ENCODE data around the gene UBE2D1. TPM values are rescaled to one million over a fixed set of nuclear protein-coding genes. Genes with fewer than 3 reads are reported as not detected.
A peak's percentile ranks its signal among the peaks of the same experiment; 100 is the strongest.

The UBE2D1 gene
- total and polyA plus RNA-seq, 2 of the 4 experiments (the other 2 are of a cell fraction) = 9.1 to 9.7 TPM

DNA sequence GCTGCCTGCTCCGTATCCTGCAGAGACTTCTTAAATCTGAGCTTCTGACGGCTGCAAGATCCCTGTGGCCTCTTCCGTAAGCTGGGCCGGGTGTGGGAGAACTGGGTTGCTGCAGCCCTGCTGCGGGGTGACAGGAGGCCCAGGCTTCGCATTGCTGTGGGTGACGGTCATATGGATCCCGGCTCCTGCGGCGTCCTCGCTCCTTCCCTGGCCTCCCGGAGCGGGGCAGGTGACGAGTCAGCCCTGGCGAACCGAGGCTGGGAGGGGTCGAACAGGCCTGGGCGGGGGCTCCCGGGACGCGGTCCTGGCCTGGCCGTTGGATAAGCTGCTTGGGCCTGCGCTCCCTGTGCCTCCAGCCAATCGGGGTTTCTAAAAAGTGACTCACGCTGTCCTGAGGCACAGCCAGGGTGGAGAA is 7.8 kb upstream of the UBE2D1 start:
- no peaks in the 10 kb centered on the region for H3K79me1 ChIP-seq (ENCODE audit: low read depth in 1 of 2, low read length in 2 of 2)
- H2AK5ac ChIP-seq (ENCODE audit: low read depth, low read length) = no peak overlapping the region
- ATAC-seq (ENCODE audit: low read depth) = peak; percentile 70
- H3K56ac ChIP-seq (ENCODE audit: extremely low read depth, insufficient read depth, low read length) = no peak overlapping the region
- H4K5ac ChIP-seq (ENCODE audit: low read depth, low read length) = no peak overlapping the region
- H2BK5ac ChIP-seq (ENCODE audit: low read depth, low read length, poor library complexity, severe bottlenecking) = no peak overlapping the region
- H3K27me3 ChIP-seq (ENCODE audit: control insufficient read depth, insufficient read depth, low read length) = peaks cover 5% of the 10 kb centered on the region
- intact Hi-C loops (cut with micrococcal nuclease) = no loop called here
- H3K4ac ChIP-seq (ENCODE audit: low read depth, low read length) = no peak overlapping the region
- no peak overlapping the region for H2BK20ac ChIP-seq (ENCODE audit: low read depth, low read length)
- no peak overlapping the region; the same call in 1 of the 2 replicates for H3K4me2 ChIP-seq (ENCODE audit: low read depth, low read length)
- H3K9me1 ChIP-seq (ENCODE audit: insufficient read depth, low read length) = no peaks in the 10 kb centered on the region
- no peaks in the 10 kb centered on the region for H3K4me1 ChIP-seq (ENCODE audit: control insufficient read depth, insufficient read depth, low read length)
- no peak overlapping the region for H2AK9ac ChIP-seq (replicated peaks; ENCODE audit: low read depth, low read length, poor library complexity)
- no peak overlapping the region for H4K91ac ChIP-seq (ENCODE audit: insufficient read depth, low read depth, low read length)
- CTCF ChIA-PET = no interaction called here
- H3K36me3 ChIP-seq (ENCODE audit: control insufficient read depth, insufficient read depth, low read length) = no peaks in the 10 kb centered on the region
- H3K14ac ChIP-seq (replicated peaks; ENCODE audit: low read depth, low read length) = no peak overlapping the region
- no peak overlapping the region for H2BK15ac ChIP-seq (ENCODE audit: low read depth, low read length)
- TF ChIP-seq MAFK (IDR thresholded peaks at IDR 0.05; ENCODE audit: low read depth, low read length) (no peak), RAD21 (IDR thresholded peaks at IDR 0.05; ENCODE audit: low read length) (no peak), NFE2L2 (IDR thresholded peaks at IDR 0.05; ENCODE audit: low read depth, low read length) (no peak), FOS (IDR thresholded peaks at IDR 0.05; ENCODE audit: low read depth, low read length) (no peak), POLR2A (IDR thresholded peaks at IDR 0.05; ENCODE audit: low read depth, low read length) (no peak), RCOR1 (IDR thresholded peaks at IDR 0.05; ENCODE audit: insufficient replicate concordance, low read length) (no peak), CHD1 (IDR thresholded peaks at IDR 0.05; ENCODE audit: low read depth, low read length) (no peak), SMC3 (IDR thresholded peaks at IDR 0.05; ENCODE audit: low read depth, low read length) (no peak)
- TF ChIP-seq, protein P1, sequence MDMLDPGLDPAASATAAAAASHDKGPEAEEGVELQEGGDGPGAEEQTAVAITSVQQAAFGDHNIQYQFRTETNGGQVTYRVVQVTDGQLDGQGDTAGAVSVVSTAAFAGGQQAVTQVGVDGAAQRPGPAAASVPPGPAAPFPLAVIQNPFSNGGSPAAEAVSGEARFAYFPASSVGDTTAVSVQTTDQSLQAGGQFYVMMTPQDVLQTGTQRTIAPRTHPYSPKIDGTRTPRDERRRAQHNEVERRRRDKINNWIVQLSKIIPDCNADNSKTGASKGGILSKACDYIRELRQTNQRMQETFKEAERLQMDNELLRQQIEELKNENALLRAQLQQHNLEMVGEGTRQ (IDR thresholded peaks at IDR 0.05; ENCODE audit: low read depth, low read length) = no peak
- TF ChIP-seq, protein P2, sequence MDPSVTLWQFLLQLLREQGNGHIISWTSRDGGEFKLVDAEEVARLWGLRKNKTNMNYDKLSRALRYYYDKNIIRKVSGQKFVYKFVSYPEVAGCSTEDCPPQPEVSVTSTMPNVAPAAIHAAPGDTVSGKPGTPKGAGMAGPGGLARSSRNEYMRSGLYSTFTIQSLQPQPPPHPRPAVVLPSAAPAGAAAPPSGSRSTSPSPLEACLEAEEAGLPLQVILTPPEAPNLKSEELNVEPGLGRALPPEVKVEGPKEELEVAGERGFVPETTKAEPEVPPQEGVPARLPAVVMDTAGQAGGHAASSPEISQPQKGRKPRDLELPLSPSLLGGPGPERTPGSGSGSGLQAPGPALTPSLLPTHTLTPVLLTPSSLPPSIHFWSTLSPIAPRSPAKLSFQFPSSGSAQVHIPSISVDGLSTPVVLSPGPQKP (IDR thresholded peaks at IDR 0.05; ENCODE audit: borderline replicate concordance, low read depth, low read length) = no peak
- no peak overlapping the region for H3K27ac ChIP-seq (ENCODE audit: insufficient read depth, low read length)
- no peaks in the 10 kb centered on the region for H4K20me1 ChIP-seq (ENCODE audit: insufficient read depth, low read length)
- WGBS, 2 experiments (ENCODE audit: extremely low coverage in 2 of 2, insufficient read length in 1 of 2) = 18% methylated on average over 4 of the region's 25 CpGs; no CpG with 5 or more reads in 1 of the 2 experiments
- no peak overlapping the region for H3K18ac ChIP-seq (ENCODE audit: low read depth, low read length)
- dilution Hi-C loops (cut with HindIII; ENCODE audit: low sequenced_read_pairs, unreplicated experiment) = no loop called here
- peak overlapping the region; percentile 8 for H3K4me3 ChIP-seq (ENCODE audit: insufficient read depth, low read depth, low read length)
- H3K9me3 ChIP-seq (ENCODE audit: control insufficient read depth, insufficient read depth, low read length) = no peaks in the 10 kb centered on the region
- peak; percentile 42 for DNase-seq
- H4K8ac ChIP-seq (ENCODE audit: low read depth in 2 of 2, low read length in 2 of 2) = no peak overlapping the region
- H2BK120ac ChIP-seq (ENCODE audit: low read depth, low read length) = no peak overlapping the region
- POLR2A ChIA-PET (ENCODE audit: unreplicated experiment) = no interaction called here
- BruUV-seq (replicated peaks) = no TSS peak
- no peak overlapping the region for H3K23ac ChIP-seq (ENCODE audit: low read depth, low read length)
- no peak overlapping the region for H3K9ac ChIP-seq (ENCODE audit: low read depth, low read length)
- H2AFZ ChIP-seq (replicated peaks; ENCODE audit: low read length, poor library complexity) = peak overlapping the region; percentile 77
- in situ Hi-C loops (cut with MboI; ENCODE audit: low sequenced_read_pairs) = no loop called here
